ENCODE measurements around the gene RPS13. TPM values are rescaled to one million over a fixed set of nuclear protein-coding genes. Genes with fewer than 3 reads are reported as not detected.
"Not testable (repeated sequence)": the region's sequence is repeated elsewhere in the genome, so short reads cannot be mapped to it uniquely, and the experiment has no call there.

RPS13 gene
- total RNA-seq, 1 experiment from 2014 or later, result 904 TPM

GRCh38 chr11:17036666-17037658 is 40.5 kb downstream of the RPS13 start:
- DNase-seq (ENCODE audit: low read depth), result no peak

GRCh38 chr11:17034027-17034426 is 43.4 kb downstream of the RPS13 start:
- DNase-seq (ENCODE audit: low read depth), result not testable (repeated sequence)

- no peak for DNase-seq (ENCODE audit: low read depth)
Measured at GRCh38 chr11:17026487-17027082, 50.9 kb downstream of the RPS13 start.

GRCh38 chr11:17024924-17025323 is 52.5 kb downstream of the RPS13 start:
- DNase-seq (ENCODE audit: low read depth), result no peak

Other genes with a start within 250 kb of the RPS13 start
- gene PLEKHA7, start 63.3 kb downstream of the RPS13 start, total RNA-seq (2014; rRNA removed), result 0.13 and 0.29 TPM in 2 replicates
- gene PIK3C2A, start 130.3 kb upstream of the RPS13 start, total RNA-seq (2014; rRNA removed), result 23.3 and 24.9 TPM in 2 replicates
- 33.4 and 60.7 TPM in 2 replicates for gene NUCB2, start 199.1 kb upstream of the RPS13 start, total RNA-seq (2014; rRNA removed)

All from LHCN-M2 (cell line).